K562 (cell line): ENCODE measurements around the gene NR1D2. TPM values are rescaled to one million over a fixed set of nuclear protein-coding genes. Genes with fewer than 3 reads are reported as not detected.

Experiments used
- ATAC-seq: fragments of 200-7000 bp; cut with Tn5 transposase; 3 replicates; pipeline ENCODE4 v1.9.1; 2020; ENCODE audit warnings: moderate library complexity
- BruUV-seq: library from RNA; stranded (reverse); fragments of 400-500 nt; replicated peaks from 2 replicates; lab custom pipeline; 2021; lab: Mats Ljungman, UMichigan
- CTCF ChIA-PET: fragments of 300-600 bp; formaldehyde crosslinking; extraction: SDS; loops from one replicate; lab custom pipeline; 2021; ENCODE audit warnings: low intra/inter-chr PET ratio; lab: Yijun Ruan, JAX
- POLR2A ChIA-PET: fragments of 300-600, 350-650 bp; sonication (Branson Sonifier 250); formaldehyde crosslinking; extraction: SDS; loops from one replicate; lab custom pipeline; 2021; ENCODE audit warnings: antibody characterized with exemption, inconsistent platforms; lab: Yijun Ruan, JAX
- DNase-seq, 4 experiments: peaks; one replicate each; pipeline versions ENCODE4 v3.0.0 to v3.0.0-alpha.2; 2011 to 2018; ENCODE audit warnings: low spot score in 3 of 4, mixed read lengths in 3 of 4; ENCODE audit errors: extremely low read depth in 1 of 4
- FAIRE-seq: peaks from 2 replicates; lab custom pipeline; 2011; peaks lifted over from hg19 to GRCh38; lab: Jason Lieb, UNC
- H2AFZ ChIP-seq: 2 replicates; pipeline ENCODE4 v1.6.0; 2011; ENCODE audit warnings: low read depth, low read length, control low read depth, inconsistent platforms
- H3K27ac ChIP-seq: fragments of 200-600 bp; 3 replicates; pipeline ENCODE4 v1.8.0; 2011; ENCODE audit warnings: low read depth, mild to moderate bottlenecking, control low read depth, inconsistent platforms, low read length, moderate library complexity, mixed read lengths; ENCODE audit errors: extremely low read depth
- H3K27me3 ChIP-seq, 2 experiments: fragments of 300-600 bp in 1 of 2; 2 replicates in 1 of 2; 3 replicates in 1 of 2; pipeline versions ENCODE4 v1.6.0 to v1.8.0; 2011; ENCODE audit warnings: inconsistent platforms in 2 of 2, low read length in 2 of 2, mild to moderate bottlenecking in 1 of 2, mixed read lengths in 1 of 2, moderate library complexity in 1 of 2; ENCODE audit not compliant: control insufficient read depth in 2 of 2, insufficient read depth in 2 of 2
- H3K36me3 ChIP-seq: fragments of 300-600 bp; 3 replicates; pipeline ENCODE4 v1.8.0; 2011; ENCODE audit warnings: mild to moderate bottlenecking, low read length, inconsistent platforms; ENCODE audit not compliant: control insufficient read depth, insufficient read depth
- H3K4me1 ChIP-seq, 2 experiments: fragments of 200-600 bp in 1 of 2; replicated peaks in 1 of 2; 2 replicates in 1 of 2; 3 replicates in 1 of 2; pipeline versions ENCODE4 v1.5.1 to v1.8.0; 2011; ENCODE audit warnings: inconsistent platforms in 2 of 2, low read length in 2 of 2, mild to moderate bottlenecking in 1 of 2, mixed read lengths in 1 of 2, moderate library complexity in 1 of 2; ENCODE audit not compliant: control insufficient read depth in 2 of 2, insufficient read depth in 2 of 2
- H3K4me2 ChIP-seq: 2 replicates; pipeline ENCODE4 v1.6.1; 2011; ENCODE audit warnings: low read length, control low read depth, inconsistent platforms, mixed read lengths; ENCODE audit not compliant: insufficient read depth
- H3K4me3 ChIP-seq: fragments of 200-600 bp; sonication (generic), shearing (Covaris generic); 2 replicates; pipeline ENCODE4 v1.5.1; 2016; ENCODE audit warnings: control low read depth, inconsistent platforms
- H3K79me2 ChIP-seq: fragments of 200-600 bp; 3 replicates; pipeline ENCODE4 v1.8.0; 2011; ENCODE audit warnings: low read length, inconsistent platforms; ENCODE audit not compliant: control insufficient read depth, insufficient read depth
- H3K9ac ChIP-seq, 2 experiments: 2 replicates each; pipeline versions ENCODE4 v1.6.0 to v1.6.1; 2011; ENCODE audit warnings: low read depth in 2 of 2, low read length in 2 of 2, control low read depth in 1 of 2, inconsistent platforms in 1 of 2, mild to moderate bottlenecking in 1 of 2, mixed read lengths in 1 of 2; ENCODE audit not compliant: insufficient read depth in 1 of 2
- H3K9me1 ChIP-seq: one replicate; pipeline ENCODE4 v1.6.0; 2011; ENCODE audit warnings: inconsistent platforms, mild to moderate bottlenecking, low read length, moderate library complexity; ENCODE audit not compliant: control insufficient read depth, insufficient read depth
- H3K9me3 ChIP-seq: replicated peaks from 2 replicates; pipeline ENCODE4 v1.5.1; 2011; ENCODE audit warnings: low read depth, low read length, inconsistent platforms; ENCODE audit not compliant: control insufficient read depth, insufficient read depth
- H4K20me1 ChIP-seq: replicated peaks from 2 replicates; pipeline ENCODE4 v1.6.1; 2011; ENCODE audit warnings: low read length, inconsistent platforms, mixed read lengths; ENCODE audit not compliant: control insufficient read depth, insufficient read depth
- ATF4 ChIP-seq: fragments of 450-650 bp; formaldehyde crosslinking; IDR thresholded peaks from 2 replicates; pipeline ENCODE4 v1.4.0; 2022; ENCODE audit warnings: mild to moderate bottlenecking, moderate library complexity
- BRCA1 ChIP-seq, 2 experiments: fragments of 450-650 bp in 1 of 2; sonication (generic) in 1 of 2; formaldehyde crosslinking in 1 of 2; IDR thresholded peaks; 2 replicates each; pipeline versions ENCODE4 v1.5.0 to v1.6.1; 2017 to 2020; ENCODE audit warnings: mild to moderate bottlenecking in 1 of 2, missing genetic modification reagents in 1 of 2
- CTBP1 ChIP-seq: fragments of 450-650 bp; IDR thresholded peaks from 2 replicates; pipeline ENCODE4 v1.6.1; 2016; ENCODE audit warnings: borderline replicate concordance
- E2F5 ChIP-seq: sonication (generic); formaldehyde crosslinking; IDR thresholded peaks from 2 replicates; pipeline ENCODE4 v1.8.0; 2022; ENCODE audit warnings: mild to moderate bottlenecking, missing genetic modification reagents
- HMG20B ChIP-seq: fragments of 250-450 bp; sonication (Bioruptor Pico); IDR thresholded peaks from 2 replicates; pipeline ENCODE4 v1.5.0; 2021; ENCODE audit warnings: mild to moderate bottlenecking
- HOMEZ ChIP-seq: fragments of 250-450 bp; sonication (Bioruptor Pico); IDR thresholded peaks from 2 replicates; pipeline ENCODE4 v1.4.0; 2020; ENCODE audit warnings: mild to moderate bottlenecking, moderate library complexity
- ILF3 ChIP-seq: fragments of 450-650 bp; IDR thresholded peaks from 2 replicates; pipeline ENCODE4 v1.6.1; 2018; ENCODE audit warnings: antibody characterized with exemption, mild to moderate bottlenecking, moderate library complexity, borderline replicate concordance
- NR2C1 ChIP-seq, 2 experiments: fragments of 450-650 bp; IDR thresholded peaks; 2 replicates each; pipeline ENCODE4 v1.6.1; 2017; ENCODE audit warnings: mild to moderate bottlenecking in 2 of 2, antibody characterized with exemption in 1 of 2, inconsistent platforms in 1 of 2, missing compliant biosample characterization in 1 of 2, missing genetic modification characterization in 1 of 2
- ZFPM2 ChIP-seq: fragments of 250-450 bp; sonication (Bioruptor Pico); IDR thresholded peaks from 2 replicates; pipeline ENCODE4 v1.5.1; 2022; ENCODE audit warnings: mild to moderate bottlenecking
- ZNF12 ChIP-seq: sonication (generic); formaldehyde crosslinking; IDR thresholded peaks from 2 replicates; pipeline ENCODE4 v1.4.0; 2020; ENCODE audit warnings: mild to moderate bottlenecking, missing genetic modification reagents
- ZNF583 ChIP-seq: fragments of 250-450 bp; sonication (Bioruptor Pico); IDR thresholded peaks from 2 replicates; pipeline ENCODE4 v1.4.0; 2020
- ZNF639 ChIP-seq, 2 experiments: fragments of 200-800 bp in 1 of 2; sonication (Bioruptor generic) in 1 of 2; sonication (generic) in 1 of 2; formaldehyde crosslinking in 1 of 2; IDR thresholded peaks in 1 of 2; conservative IDR thresholded peaks in 1 of 2; 2 replicates each; pipeline versions ENCODE4 v1.5.0 to v1.6.1; 2016 to 2020; ENCODE audit warnings: missing compliant biosample characterization in 1 of 2, missing genetic modification characterization in 1 of 2, missing genetic modification reagents in 1 of 2
- WGBS: fragments of 100-300 bp; shearing (Covaris generic); methylation state at CpG from one replicate; pipeline ENCODE4 v1.1.6; 2016; ENCODE audit warnings: low coverage, mixed read lengths; ENCODE audit not compliant: insufficient coverage; ENCODE audit errors: missing lambda C conversion rate; 5-methylcytosine and 5-hydroxymethylcytosine counted together
- in situ Hi-C: fragments of 300-500 bp; cut with MboI; formaldehyde crosslinking; loops from 4 replicates; pipeline ENCODE4 v1.15.0; 2018; ENCODE audit warnings: inconsistent platforms, mixed read lengths
- intact Hi-C: fragments of 100-400 bp; cut with micrococcal nuclease; formaldehyde crosslinking; loops from 2 replicates; pipeline ENCODE4 v1.14.2; 2022
- polyA plus RNA-seq, 8 experiments: library from polyadenylated mRNA; depleted of rRNA in 4 of 8; stranded (reverse) in 5 of 8; unstranded in 3 of 8; fragments of >200 nt; fragmentation: Nextera tagmentation in 2 of 8; fragmentation: Illumina TruSeq in 1 of 8; extraction: Ambion mirVana in 2 of 8; extraction: Trizol in 1 of 8; gene quantifications; 2 replicates each; pipeline versions ENCODE4 v1.2.1 to v1.2.3, GENCODE V29; 2011 to 2014; ENCODE audit warnings: inconsistent platforms in 1 of 8, missing spikeins in 1 of 8
- total RNA-seq, 7 experiments: library from RNA; depleted of rRNA in 6 of 7; stranded (reverse); fragments of >200 nt in 6 of 7; fragmentation: Illumina TruSeq in 2 of 7; extraction: Trizol in 2 of 7; gene quantifications; 2 replicates each; pipeline versions ENCODE4 v1.2.1 to v1.2.3, GENCODE V29; 2011 to 2021; ENCODE audit warnings: low replicate concordance in 1 of 7

NR1D2 gene
- total and polyA plus RNA-seq, 9 of the 15 experiments (the other 6 are each of a cell fraction or from before 2014, with no cell fraction given): 1.2 to 5.5 (median 2.9) TPM

- TF ChIP-seq HOMEZ (CRISPR knock-in tag) (no peak), HMG20B (CRISPR knock-in tag) (no peak), ZNF12 (CRISPR knock-in tag) (no peak), ZNF583 (CRISPR knock-in tag) (no peak), NR2C1 (IDR thresholded peaks at IDR 0.05) (no peak), NR2C1 (tag; IDR thresholded peaks at IDR 0.05) (no peak), ZFPM2 (CRISPR knock-in tag) (no peak), ILF3 (no peak), BRCA1 (IDR thresholded peaks at IDR 0.05) (no peak), BRCA1 (CRISPR knock-in tag; IDR thresholded peaks at IDR 0.05) (no peak)
Observed at GRCh38 chr3:23954144-23954543, 9.1 kb downstream of the NR1D2 start (continued).

- no peaks in the 10 kb centered on the region for H3K79me2 ChIP-seq
- no peak for ATAC-seq
- TF ChIP-seq ATF4 (CRISPR knock-in tag) (no peak), E2F5 (CRISPR knock-in tag) (no peak), ZNF639 (CRISPR knock-in tag; conservative IDR thresholded peaks at IDR 0.05 in 1 of 2, IDR thresholded peaks at IDR 0.05 in 1 of 2) (no peak), CTBP1 (no peak)
Observed at GRCh38 chr3:23956701-23957100, 11.6 kb downstream of the NR1D2 start.

More at GRCh38 chr3:23956701-23957100, 11.6 kb downstream of the NR1D2 start:
- WGBS: 44% methylated on average over 3 of the region's 3 CpGs
- in situ Hi-C loops (no loop called here), intact Hi-C loops (no loop called here)
- POLR2A ChIA-PET: interaction anchor here (1.0 to 1.3 kb wide), 2 partner anchors 10 to 40 kb away, joined by 4 to 6 read pairs; partner anchors contain the start of genes NKIRAS1 and RPL15
- Histone ChIP-seq H3K9ac (no peak overlapping the region), H3K9me1 (no peaks in the 10 kb centered on the region), H3K4me2 (no peak overlapping the region), H3K9me3 (no peaks in the 10 kb centered on the region), H3K27ac (no peak overlapping the region), H3K4me3 (no peak overlapping the region), H2AFZ (no peak overlapping the region), H3K27me3 (no peaks in the 10 kb centered on the region), H3K36me3 (no peaks in the 10 kb centered on the region; the same call in 2 of the 3 replicates), H3K4me1 (peaks cover 0 to 4% of the 10 kb centered on the region in 2 experiments; a peak in 1 of 5 replicates), H4K20me1 (no peaks in the 10 kb centered on the region)
- no TSS peak for BruUV-seq
- no peak for FAIRE-seq
- no peak for DNase-seq
- CTCF ChIA-PET: no interaction called here
